ENCODE data around the gene GPR45.

GPR45 gene, protein sequence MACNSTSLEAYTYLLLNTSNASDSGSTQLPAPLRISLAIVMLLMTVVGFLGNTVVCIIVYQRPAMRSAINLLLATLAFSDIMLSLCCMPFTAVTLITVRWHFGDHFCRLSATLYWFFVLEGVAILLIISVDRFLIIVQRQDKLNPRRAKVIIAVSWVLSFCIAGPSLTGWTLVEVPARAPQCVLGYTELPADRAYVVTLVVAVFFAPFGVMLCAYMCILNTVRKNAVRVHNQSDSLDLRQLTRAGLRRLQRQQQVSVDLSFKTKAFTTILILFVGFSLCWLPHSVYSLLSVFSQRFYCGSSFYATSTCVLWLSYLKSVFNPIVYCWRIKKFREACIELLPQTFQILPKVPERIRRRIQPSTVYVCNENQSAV

DNA sequence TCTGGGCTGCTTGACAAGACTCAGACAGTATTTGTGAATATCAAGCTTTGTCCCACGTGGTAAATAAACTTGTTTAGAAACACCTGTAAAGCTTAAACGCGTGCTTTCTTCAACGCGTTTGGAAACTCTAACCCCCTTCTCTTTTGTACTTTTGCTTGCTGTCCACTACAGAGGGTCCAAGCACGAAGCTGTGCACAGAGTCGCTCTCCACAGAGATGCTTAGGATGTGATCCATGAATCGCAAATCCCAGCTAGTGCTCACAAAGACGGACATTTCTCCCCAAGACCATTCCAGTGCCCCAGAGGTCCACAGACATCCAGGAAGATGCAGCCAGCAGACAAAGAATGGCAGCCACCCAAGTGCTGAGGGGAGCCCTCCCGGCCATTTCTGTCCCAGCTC is at the start of gene GPR45:
GPR45 (plus strand) TSS at position 301 of the 400 bp plus-strand sequence. CDS start 116 bp downstream, outside the sequence.
- Histone ChIP-seq H3K27ac (ENCODE audit: low read length) (no peak within 1 kb of the TSS), H3K9me3 (ENCODE audit: control insufficient read depth, low read depth, low read length) (no peaks in the 10 kb centered on the region), H3K36me3 (ENCODE audit: control insufficient read depth, low read depth, low read length) (no peaks in the 10 kb centered on the region), H3K27me3 (ENCODE audit: control insufficient read depth, insufficient read depth, low read length) (peaks cover 6% of the 10 kb centered on the region), H3K4me1 (ENCODE audit: control insufficient read depth, low read depth, low read length) (no peaks in the 10 kb centered on the region), H3K4me3 (ENCODE audit: low read length) (no peak within 1 kb of the TSS), H3K9ac (ENCODE audit: low read length) (no peak within 1 kb of the TSS)

DNA sequence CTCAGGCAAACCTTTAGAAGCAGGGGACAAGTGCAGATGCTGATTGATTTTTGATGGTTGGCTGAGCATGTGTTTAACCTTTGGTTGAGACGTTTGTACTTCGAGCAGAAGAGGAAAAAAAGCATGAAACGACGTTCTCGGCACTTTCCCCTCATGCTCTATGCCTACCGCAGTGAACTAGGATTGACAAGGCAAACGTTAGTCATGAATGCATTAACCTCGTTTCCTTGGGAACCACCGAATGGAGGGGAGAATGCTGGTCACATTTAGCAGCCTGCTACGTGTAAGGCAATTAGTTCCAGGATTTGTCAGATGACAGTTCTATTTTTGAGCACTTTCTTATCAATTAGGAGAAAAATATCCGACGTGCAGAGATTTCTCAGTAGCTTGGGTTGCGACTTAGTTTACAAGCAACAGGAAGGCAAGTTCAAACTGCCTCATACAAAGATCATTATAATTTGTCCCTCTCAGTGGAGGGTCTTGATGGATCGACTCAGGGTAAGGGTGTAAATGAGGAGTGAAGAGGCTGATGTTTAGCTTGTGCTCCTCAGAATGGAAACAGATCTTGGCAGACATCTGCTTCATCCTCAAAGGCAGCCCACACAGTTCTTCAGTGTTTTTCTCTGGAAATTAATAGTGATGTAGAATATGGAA is 47.4 kb upstream of the GPR45 start:
- Histone ChIP-seq H3K4me3 (ENCODE audit: low read length) (no peak overlapping the region), H3K27ac (ENCODE audit: low read length) (no peak overlapping the region), H3K9me3 (ENCODE audit: control insufficient read depth, low read depth, low read length) (no peaks in the 10 kb centered on the region), H3K9ac (ENCODE audit: low read length) (no peak overlapping the region), H3K36me3 (ENCODE audit: control insufficient read depth, low read depth, low read length) (no peaks in the 10 kb centered on the region), H3K4me1 (ENCODE audit: control insufficient read depth, low read depth, low read length) (no peaks in the 10 kb centered on the region), H3K27me3 (ENCODE audit: control insufficient read depth, insufficient read depth, low read length) (no peaks in the 10 kb centered on the region)

DNA sequence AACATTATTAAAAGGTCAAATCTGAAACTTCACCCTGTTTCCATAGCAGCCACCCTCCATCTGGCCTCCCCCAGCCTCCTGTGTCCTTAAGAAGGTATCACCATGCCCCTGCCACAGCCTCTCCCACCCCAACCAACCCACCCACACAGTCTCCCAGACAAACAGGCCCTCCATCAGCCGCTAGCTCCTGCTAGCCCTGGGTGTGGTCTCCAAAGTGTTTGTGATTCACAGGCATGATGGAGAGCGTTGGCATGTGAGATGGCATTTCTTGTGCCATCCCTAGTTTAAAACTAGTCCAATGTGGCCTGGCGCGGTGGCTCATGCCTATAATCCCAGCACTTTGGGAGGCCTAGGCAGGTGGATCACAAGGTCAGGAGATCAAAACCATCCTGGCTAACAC is 44.9 kb upstream of the GPR45 start:
- H3K4me3 ChIP-seq (ENCODE audit: low read length), result no peak overlapping the region
- no peak overlapping the region for H3K27ac ChIP-seq (ENCODE audit: low read length)
- no peaks in the 10 kb centered on the region for H3K4me1 ChIP-seq (ENCODE audit: control insufficient read depth, low read depth, low read length)
- H3K27me3 ChIP-seq (ENCODE audit: control insufficient read depth, insufficient read depth, low read length), result no peaks in the 10 kb centered on the region
- H3K9ac ChIP-seq (ENCODE audit: low read length), result no peak overlapping the region
- no peaks in the 10 kb centered on the region for H3K36me3 ChIP-seq (ENCODE audit: control insufficient read depth, low read depth, low read length)
- no peaks in the 10 kb centered on the region for H3K9me3 ChIP-seq (ENCODE audit: control insufficient read depth, low read depth, low read length)

DNA sequence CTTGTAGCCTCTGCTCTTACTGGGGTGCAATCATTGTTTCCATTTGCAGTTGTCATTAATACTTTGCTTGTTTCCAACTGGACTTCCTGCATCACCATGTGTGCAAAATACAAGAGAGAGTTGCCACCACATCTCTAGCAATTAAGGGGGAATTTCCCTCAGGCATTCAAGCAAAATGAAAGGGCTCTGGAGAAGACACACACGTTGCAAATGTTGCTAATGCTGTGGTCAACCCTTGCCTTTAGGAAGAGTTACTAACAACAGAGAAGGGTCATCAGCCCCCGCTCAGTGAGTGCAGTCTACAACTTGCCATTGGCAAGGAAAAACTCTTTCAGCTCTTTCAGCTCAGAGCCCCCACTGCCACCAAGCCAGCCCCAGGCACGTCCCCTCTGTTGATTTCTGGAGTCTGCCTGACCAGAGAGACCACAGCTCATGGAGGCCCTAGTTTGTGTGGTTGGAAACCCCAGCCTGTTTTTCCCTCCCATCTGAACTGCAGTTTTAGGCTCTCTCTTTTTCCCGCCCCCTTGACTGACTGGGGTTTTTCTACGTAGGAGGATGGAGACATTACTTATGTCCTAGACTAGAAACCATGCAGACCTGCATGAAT is 25.9 kb upstream of the GPR45 start:
- H3K9ac ChIP-seq (ENCODE audit: low read length), result no peak overlapping the region
- H3K27me3 ChIP-seq (ENCODE audit: control insufficient read depth, insufficient read depth, low read length), result no peaks in the 10 kb centered on the region
- no peaks in the 10 kb centered on the region for H3K36me3 ChIP-seq (ENCODE audit: control insufficient read depth, low read depth, low read length)

DNA sequence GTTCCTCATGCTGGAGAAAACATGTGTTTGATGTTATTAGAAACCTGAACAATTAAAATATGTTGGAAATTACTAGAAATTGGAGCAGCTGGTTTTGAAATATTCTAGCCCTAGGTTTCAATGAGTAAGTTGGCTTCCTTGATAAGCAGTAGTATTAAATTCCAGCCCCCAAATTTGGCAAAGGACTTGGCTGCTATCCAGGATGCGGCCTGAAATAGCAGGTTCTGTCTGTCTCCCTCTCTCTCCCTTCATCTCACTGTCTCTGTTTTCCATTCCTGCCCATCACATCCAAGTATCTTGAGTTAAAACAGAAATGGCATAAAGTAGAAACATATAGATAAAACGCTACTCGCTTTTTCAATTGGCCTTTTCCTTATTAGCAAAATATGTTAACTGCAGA is 20.9 kb upstream of the GPR45 start:
- Histone ChIP-seq H3K27me3 (ENCODE audit: control insufficient read depth, insufficient read depth, low read length) (no peaks in the 10 kb centered on the region), H3K4me1 (ENCODE audit: control insufficient read depth, low read depth, low read length) (peaks cover 5% of the 10 kb centered on the region), H3K36me3 (ENCODE audit: control insufficient read depth, low read depth, low read length) (no peaks in the 10 kb centered on the region), H3K9me3 (ENCODE audit: control insufficient read depth, low read depth, low read length) (no peaks in the 10 kb centered on the region), H3K4me3 (ENCODE audit: low read length) (no peak overlapping the region), H3K9ac (ENCODE audit: low read length) (no peak overlapping the region), H3K27ac (ENCODE audit: low read length) (no peak overlapping the region)

More for the DNA sequence above, 25.9 kb upstream of the GPR45 start:
- no peaks in the 10 kb centered on the region for H3K4me1 ChIP-seq (ENCODE audit: control insufficient read depth, low read depth, low read length)
- no peak overlapping the region for H3K4me3 ChIP-seq (ENCODE audit: low read length)
- H3K9me3 ChIP-seq (ENCODE audit: control insufficient read depth, low read depth, low read length), result no peaks in the 10 kb centered on the region
- H3K27ac ChIP-seq (ENCODE audit: low read length), result no peak overlapping the region

DNA sequence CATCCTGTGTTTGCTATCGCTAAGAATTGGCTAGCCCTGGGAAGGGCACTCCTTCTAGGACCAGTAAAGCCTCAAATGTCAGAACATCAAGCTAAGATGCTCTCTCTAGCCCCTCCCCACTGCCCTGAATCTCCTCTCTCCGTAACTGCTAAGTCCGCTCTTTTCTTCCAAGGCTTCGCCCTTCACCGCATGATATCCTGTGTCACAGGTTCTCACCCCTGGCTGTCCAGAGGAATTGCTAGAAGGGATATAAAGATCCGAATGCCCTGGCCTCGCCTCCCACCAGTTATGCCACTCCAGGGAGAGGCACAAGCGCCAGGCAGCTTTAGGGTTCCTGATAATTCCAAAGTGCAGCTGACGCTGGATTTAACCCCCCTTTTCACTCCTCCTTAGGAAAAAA is 17.1 kb upstream of the GPR45 start:
- Histone ChIP-seq H3K4me1 (ENCODE audit: control insufficient read depth, low read depth, low read length) (peaks cover 5% of the 10 kb centered on the region), H3K9ac (ENCODE audit: low read length) (no peak overlapping the region), H3K27me3 (ENCODE audit: control insufficient read depth, insufficient read depth, low read length) (no peaks in the 10 kb centered on the region), H3K4me3 (ENCODE audit: low read length) (no peak overlapping the region), H3K9me3 (ENCODE audit: control insufficient read depth, low read depth, low read length) (no peaks in the 10 kb centered on the region), H3K36me3 (ENCODE audit: control insufficient read depth, low read depth, low read length) (no peaks in the 10 kb centered on the region), H3K27ac (ENCODE audit: low read length) (no peak overlapping the region)

DNA sequence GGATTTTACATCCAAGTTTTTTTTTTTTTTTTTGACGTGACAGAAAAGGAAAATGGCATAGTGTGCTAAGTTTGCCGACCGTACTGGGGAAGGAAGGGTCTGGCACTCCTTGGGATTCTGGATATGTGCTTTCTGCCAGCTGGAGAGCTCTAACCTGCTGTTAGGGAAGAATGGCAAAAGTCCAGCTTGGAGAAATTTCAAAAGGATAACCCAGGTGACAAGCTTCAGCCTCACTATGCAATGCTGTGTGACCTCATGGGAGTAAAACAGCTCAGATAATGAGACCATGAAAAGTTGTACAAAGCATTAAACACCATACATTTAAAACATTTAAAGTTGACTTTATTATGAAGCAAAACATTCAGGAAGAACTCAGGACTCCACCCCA is 10.3 kb upstream of the GPR45 start:
- no peak overlapping the region for H3K9ac ChIP-seq (ENCODE audit: low read length)
- H3K27ac ChIP-seq (ENCODE audit: low read length), result no peak overlapping the region
- H3K9me3 ChIP-seq (ENCODE audit: control insufficient read depth, low read depth, low read length), result no peaks in the 10 kb centered on the region
- no peak overlapping the region for H3K4me3 ChIP-seq (ENCODE audit: low read length)
- no peaks in the 10 kb centered on the region for H3K36me3 ChIP-seq (ENCODE audit: control insufficient read depth, low read depth, low read length)
- H3K4me1 ChIP-seq (ENCODE audit: control insufficient read depth, low read depth, low read length), result no peaks in the 10 kb centered on the region
- no peaks in the 10 kb centered on the region for H3K27me3 ChIP-seq (ENCODE audit: control insufficient read depth, insufficient read depth, low read length)

DNA sequence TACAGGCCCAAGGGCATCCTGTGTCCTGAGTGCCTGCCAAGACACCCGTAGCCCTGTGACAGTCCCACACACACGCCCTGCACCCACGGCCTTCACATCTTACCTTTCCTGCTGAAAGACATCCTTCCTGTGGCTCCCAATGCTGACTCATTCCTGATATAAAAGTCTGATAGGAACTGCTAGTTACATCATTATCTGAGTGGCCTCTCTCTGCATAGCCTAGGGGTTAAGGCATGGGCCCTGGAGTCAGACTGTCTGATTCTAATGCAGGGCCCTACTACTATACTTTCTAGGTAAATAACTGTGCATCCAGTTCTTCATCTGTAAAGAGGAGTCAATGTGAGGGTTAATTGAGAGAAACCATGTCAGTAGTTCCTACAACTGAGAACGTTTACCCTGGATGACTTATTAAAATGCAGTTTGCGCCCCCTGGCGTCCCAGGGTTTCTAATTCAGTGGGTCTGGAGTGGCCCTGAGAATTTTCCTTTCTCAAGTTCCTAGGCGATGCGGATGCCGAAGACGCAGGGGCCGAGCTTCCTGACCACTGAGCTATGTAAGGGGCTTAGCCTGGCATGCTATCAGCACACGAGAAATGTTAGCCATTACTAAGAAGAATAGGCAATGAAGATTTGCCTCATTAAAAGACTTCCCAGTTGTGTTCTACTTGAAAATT is 6.0 kb upstream of the GPR45 start:
- no peak overlapping the region for H3K9ac ChIP-seq (ENCODE audit: low read length)
- H3K9me3 ChIP-seq (ENCODE audit: control insufficient read depth, low read depth, low read length), result no peaks in the 10 kb centered on the region
- H3K4me3 ChIP-seq (ENCODE audit: low read length), result no peak overlapping the region
- no peak overlapping the region for H3K27ac ChIP-seq (ENCODE audit: low read length)
- peaks cover 6% of the 10 kb centered on the region for H3K27me3 ChIP-seq (ENCODE audit: control insufficient read depth, insufficient read depth, low read length)
- H3K4me1 ChIP-seq (ENCODE audit: control insufficient read depth, low read depth, low read length), result no peaks in the 10 kb centered on the region
- no peaks in the 10 kb centered on the region for H3K36me3 ChIP-seq (ENCODE audit: control insufficient read depth, low read depth, low read length)

DNA sequence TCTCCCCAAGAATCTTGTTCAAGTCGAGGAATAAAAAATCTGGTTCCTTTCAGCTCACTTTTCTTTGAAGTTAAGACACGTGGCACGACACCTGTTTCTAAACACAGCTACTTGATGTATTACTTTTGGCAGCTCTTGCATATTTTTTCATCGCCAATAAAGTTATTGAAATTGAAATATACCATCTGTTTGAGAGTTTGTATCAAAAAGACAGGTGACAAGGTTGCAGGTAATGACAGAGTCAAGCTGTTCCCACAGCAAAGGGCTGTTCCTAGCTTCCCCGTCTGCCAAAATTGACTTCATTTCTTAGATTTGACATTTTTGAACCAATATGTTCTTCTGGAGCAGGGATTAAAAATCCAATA is 5.5 kb upstream of the GPR45 start:
- Histone ChIP-seq H3K9me3 (ENCODE audit: control insufficient read depth, low read depth, low read length) (no peaks in the 10 kb centered on the region), H3K4me3 (ENCODE audit: low read length) (no peak overlapping the region), H3K27ac (ENCODE audit: low read length) (no peak overlapping the region), H3K36me3 (ENCODE audit: control insufficient read depth, low read depth, low read length) (no peaks in the 10 kb centered on the region), H3K27me3 (ENCODE audit: control insufficient read depth, insufficient read depth, low read length) (peaks cover 6% of the 10 kb centered on the region), H3K4me1 (ENCODE audit: control insufficient read depth, low read depth, low read length) (no peaks in the 10 kb centered on the region), H3K9ac (ENCODE audit: low read length) (no peak overlapping the region)

DNA sequence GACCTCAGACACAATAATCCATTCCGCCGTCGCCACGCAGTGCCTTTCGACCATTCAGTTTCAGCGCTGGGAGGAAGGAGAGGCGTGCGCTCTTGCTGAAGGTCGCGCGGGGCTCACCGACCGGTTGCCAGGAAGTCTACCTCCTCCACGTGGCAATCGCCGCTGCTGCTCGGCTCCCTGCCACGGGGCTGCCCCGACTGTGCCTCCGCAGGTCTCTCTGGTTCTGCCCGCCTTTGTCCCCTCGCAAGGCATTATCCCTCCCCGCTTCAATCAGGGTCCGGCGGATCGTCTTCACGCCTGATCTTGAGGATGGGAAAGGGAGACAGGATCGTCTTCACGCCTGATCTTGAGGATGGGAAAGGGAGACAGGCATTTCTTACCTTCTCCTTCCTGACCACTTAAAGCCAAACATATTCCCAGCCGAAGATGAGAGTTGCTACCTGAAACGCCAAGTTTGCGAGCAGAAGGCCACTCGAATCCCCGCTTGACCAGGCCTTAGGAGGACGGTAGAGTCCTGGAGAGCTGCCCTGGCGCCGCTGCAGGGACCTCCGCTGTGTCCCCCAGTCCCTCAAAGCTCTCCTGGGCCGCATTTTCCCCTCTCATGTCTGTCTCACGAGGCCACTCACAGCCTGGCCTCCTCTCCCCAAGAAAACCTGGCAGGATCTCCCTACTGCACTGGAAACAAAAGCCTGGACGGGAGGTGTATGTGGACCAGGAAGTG is 4.3 kb upstream of the GPR45 start:
- Histone ChIP-seq H3K9me3 (ENCODE audit: control insufficient read depth, low read depth, low read length) (no peaks in the 10 kb centered on the region), H3K36me3 (ENCODE audit: control insufficient read depth, low read depth, low read length) (no peaks in the 10 kb centered on the region), H3K4me3 (ENCODE audit: low read length) (no peak overlapping the region), H3K27ac (ENCODE audit: low read length) (no peak overlapping the region), H3K4me1 (ENCODE audit: control insufficient read depth, low read depth, low read length) (no peaks in the 10 kb centered on the region), H3K27me3 (ENCODE audit: control insufficient read depth, insufficient read depth, low read length) (peaks cover 6% of the 10 kb centered on the region), H3K9ac (ENCODE audit: low read length) (no peak overlapping the region)

DNA sequence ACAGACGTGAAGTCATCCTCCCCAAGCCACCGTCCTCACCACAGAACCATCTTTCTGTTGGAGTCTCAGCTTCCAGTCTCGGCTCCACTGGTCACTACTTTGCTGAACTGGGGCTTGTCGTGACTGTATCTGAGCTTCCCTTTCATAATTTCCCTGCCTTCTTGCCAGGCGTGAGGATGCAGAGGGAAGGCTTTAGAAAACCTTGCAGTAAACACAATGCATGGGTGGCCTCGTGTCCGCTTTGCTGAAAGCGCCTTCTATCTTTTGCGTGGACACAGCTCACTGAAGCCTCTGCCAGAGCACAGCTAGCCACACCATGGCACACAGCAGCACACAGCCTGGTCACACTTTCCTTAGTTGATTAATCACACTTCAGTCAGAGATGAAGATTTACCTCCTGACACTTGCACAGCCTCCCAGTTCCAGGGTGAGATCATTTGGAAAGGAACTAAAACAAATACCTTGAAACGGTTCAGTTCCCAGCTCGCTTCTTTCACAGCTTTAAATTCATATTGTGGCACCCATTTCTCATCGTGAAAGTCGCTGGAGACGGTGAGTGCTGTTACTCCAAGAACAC is 2.8 kb upstream of the GPR45 start:
- Histone ChIP-seq H3K27me3 (ENCODE audit: control insufficient read depth, insufficient read depth, low read length) (peaks cover 6% of the 10 kb centered on the region), H3K9ac (ENCODE audit: low read length) (no peak overlapping the region), H3K27ac (ENCODE audit: low read length) (no peak overlapping the region), H3K4me3 (ENCODE audit: low read length) (peak overlapping the region; percentile 9), H3K4me1 (ENCODE audit: control insufficient read depth, low read depth, low read length) (no peaks in the 10 kb centered on the region), H3K36me3 (ENCODE audit: control insufficient read depth, low read depth, low read length) (no peaks in the 10 kb centered on the region), H3K9me3 (ENCODE audit: control insufficient read depth, low read depth, low read length) (no peaks in the 10 kb centered on the region)

Data from iPS-18a (cell line).